Loucy (cell line): ENCODE results near the gene SMIM8.

Source experiments
- EZH2phosphoT487 ChIP-seq: fragments of 200-600 bp; IDR thresholded peaks from 2 replicates; pipeline ENCODE4 v1.6.1; 2018; ENCODE audit warnings: antibody characterized with exemption, mild to moderate bottlenecking, moderate library complexity, borderline replicate concordance
- TF ChIP-seq, protein P1 (sequence below): fragments of 200-600 bp; sonication (generic); conservative IDR thresholded peaks from 2 replicates; pipeline ENCODE4 v1.5.1; 2014; ENCODE audit warnings: mild to moderate bottlenecking, antibody characterized with exemption, low read length

DNA sequence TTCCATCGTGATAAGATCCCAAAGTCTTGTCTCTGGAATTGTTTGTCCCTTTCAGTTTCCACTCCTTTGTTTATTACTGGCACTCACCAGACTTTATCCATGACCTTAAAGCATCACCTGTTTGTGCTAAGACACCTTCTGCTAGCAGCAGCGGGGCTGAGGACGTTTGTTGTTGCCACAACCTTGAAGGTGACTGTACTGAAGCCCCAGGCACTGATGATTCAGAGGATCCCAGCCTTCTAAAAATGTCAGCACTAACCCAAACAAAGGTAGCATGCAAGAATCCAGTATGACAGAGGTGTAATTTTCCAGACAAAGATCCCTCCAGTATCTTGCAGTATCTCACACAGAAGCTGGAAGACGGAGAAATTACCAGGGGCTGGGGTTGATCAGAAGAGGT lies 28.9 kb upstream of the SMIM8 start:
- TF ChIP-seq EZH2phosphoT487: no peak
- TF ChIP-seq, protein P1, sequence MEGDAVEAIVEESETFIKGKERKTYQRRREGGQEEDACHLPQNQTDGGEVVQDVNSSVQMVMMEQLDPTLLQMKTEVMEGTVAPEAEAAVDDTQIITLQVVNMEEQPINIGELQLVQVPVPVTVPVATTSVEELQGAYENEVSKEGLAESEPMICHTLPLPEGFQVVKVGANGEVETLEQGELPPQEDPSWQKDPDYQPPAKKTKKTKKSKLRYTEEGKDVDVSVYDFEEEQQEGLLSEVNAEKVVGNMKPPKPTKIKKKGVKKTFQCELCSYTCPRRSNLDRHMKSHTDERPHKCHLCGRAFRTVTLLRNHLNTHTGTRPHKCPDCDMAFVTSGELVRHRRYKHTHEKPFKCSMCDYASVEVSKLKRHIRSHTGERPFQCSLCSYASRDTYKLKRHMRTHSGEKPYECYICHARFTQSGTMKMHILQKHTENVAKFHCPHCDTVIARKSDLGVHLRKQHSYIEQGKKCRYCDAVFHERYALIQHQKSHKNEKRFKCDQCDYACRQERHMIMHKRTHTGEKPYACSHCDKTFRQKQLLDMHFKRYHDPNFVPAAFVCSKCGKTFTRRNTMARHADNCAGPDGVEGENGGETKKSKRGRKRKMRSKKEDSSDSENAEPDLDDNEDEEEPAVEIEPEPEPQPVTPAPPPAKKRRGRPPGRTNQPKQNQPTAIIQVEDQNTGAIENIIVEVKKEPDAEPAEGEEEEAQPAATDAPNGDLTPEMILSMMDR: no peak
